HepG2 (cell line): Measurements from ENCODE around the gene CDRT4. TPM values are rescaled to one million over a fixed set of nuclear protein-coding genes. Genes with fewer than 3 reads are reported as not detected.

Experiments
- ATAC-seq: fragments of 200-7000 bp; cut with Tn5 transposase; 3 replicates; pipeline ENCODE4 v1.9.1; 2020; ENCODE audit warnings: mild to moderate bottlenecking, moderate library complexity
- BruUV-seq: library from RNA; stranded (reverse); fragments of 400-500 nt; replicated peaks from 2 replicates; lab custom pipeline; 2021; lab: Mats Ljungman, UMichigan
- CTCF ChIA-PET: fragments of 300-600 bp; formaldehyde crosslinking; extraction: SDS; loops from one replicate; lab custom pipeline; 2021; ENCODE audit warnings: low total read pairs, inconsistent platforms, low intra/inter-chr PET ratio; lab: Yijun Ruan, JAX
- POLR2A ChIA-PET: fragments of 350-600 bp; sonication (Branson Sonifier 250); formaldehyde crosslinking; loops from one replicate; lab custom pipeline; 2020; ENCODE audit warnings: antibody characterized with exemption, inconsistent platforms; lab: Yijun Ruan, JAX
- DNase-seq: peaks from one replicate; pipeline ENCODE4 v3.0.0-alpha.2; 2015; ENCODE audit warnings: low spot score
- FAIRE-seq: peaks from 3 replicates; lab custom pipeline; 2011; peaks lifted over from hg19 to GRCh38; lab: Jason Lieb, UNC
- H2AFZ ChIP-seq: one replicate; pipeline ENCODE4 v1.6.1; 2011; ENCODE audit warnings: low read length, inconsistent platforms
- H3K27ac ChIP-seq: fragments of 300-600 bp; 3 replicates; pipeline ENCODE4 v1.8.0; 2011; ENCODE audit warnings: mixed run types, mild to moderate bottlenecking, mixed read lengths, low read length, inconsistent platforms; ENCODE audit not compliant: insufficient read depth; ENCODE audit errors: extremely low read length
- H3K27me3 ChIP-seq, 2 experiments: fragments of 200-600 bp in 1 of 2; 2 replicates in 1 of 2; 3 replicates in 1 of 2; pipeline versions ENCODE4 v1.6.0 to v1.8.0; 2011; ENCODE audit warnings: low read length in 2 of 2, mild to moderate bottlenecking in 2 of 2, moderate library complexity in 2 of 2, inconsistent platforms in 1 of 2; ENCODE audit not compliant: insufficient read depth in 2 of 2, control insufficient read depth in 1 of 2
- H3K36me3 ChIP-seq, 2 experiments: fragments of 200-600 bp in 1 of 2; replicated peaks in 1 of 2; 2 replicates in 1 of 2; 3 replicates in 1 of 2; pipeline versions ENCODE4 v1.5.1 to v1.8.0; 2011; ENCODE audit warnings: low read length in 2 of 2, inconsistent platforms in 1 of 2; ENCODE audit not compliant: insufficient read depth in 2 of 2, control insufficient read depth in 1 of 2
- H3K4me1 ChIP-seq: 2 replicates; pipeline ENCODE4 v1.5.1; 2012; ENCODE audit warnings: low read length, inconsistent platforms; ENCODE audit not compliant: insufficient read depth
- H3K4me2 ChIP-seq: 2 replicates; pipeline ENCODE4 v1.6.0; 2011; ENCODE audit warnings: low read depth, low read length, inconsistent platforms
- H3K4me3 ChIP-seq, 3 experiments: fragments of 200-600 bp in 1 of 3; sonication (generic), shearing (Covaris generic) in 1 of 3; replicated peaks in 1 of 3; 2 replicates each; pipeline ENCODE4 v1.5.1; 2011 to 2016; ENCODE audit warnings: low read length in 3 of 3, inconsistent platforms in 2 of 3, low read depth in 2 of 3, mild to moderate bottlenecking in 2 of 3, control low read depth in 1 of 3, mixed read lengths in 1 of 3; ENCODE audit not compliant: insufficient read depth in 1 of 3
- H3K79me2 ChIP-seq: one replicate; pipeline ENCODE4 v1.6.1; 2011; ENCODE audit warnings: low read length, inconsistent platforms; ENCODE audit not compliant: insufficient read depth
- H3K9ac ChIP-seq: 2 replicates; pipeline ENCODE4 v1.6.0; 2011; ENCODE audit warnings: mild to moderate bottlenecking, low read depth, low read length, inconsistent platforms; ENCODE audit not compliant: insufficient read depth
- H3K9me3 ChIP-seq: 2 replicates; pipeline ENCODE4 v1.5.1; 2012; ENCODE audit warnings: mild to moderate bottlenecking, low read length
- H4K20me1 ChIP-seq: 2 replicates; pipeline ENCODE4 v1.6.0; 2011; ENCODE audit warnings: inconsistent platforms, mild to moderate bottlenecking, low read length, moderate library complexity; ENCODE audit not compliant: insufficient read depth
- CTCF ChIP-seq: sonication (generic); formaldehyde crosslinking; IDR thresholded peaks from 2 replicates; pipeline ENCODE4 v1.5.0; 2020; ENCODE audit warnings: mild to moderate bottlenecking, missing genetic modification reagents, moderate library complexity
- ETV6 ChIP-seq: sonication (generic); formaldehyde crosslinking; conservative IDR thresholded peaks from 2 replicates; pipeline ENCODE4 v1.4.0; 2020; ENCODE audit warnings: missing genetic modification reagents
- KAT2B ChIP-seq: fragments of 150-350 bp; IDR thresholded peaks from 2 replicates; pipeline ENCODE4 v1.6.1; 2014; ENCODE audit warnings: low read depth, low read length, borderline replicate concordance
- SRSF1 ChIP-seq: fragments of 200-400 bp; formaldehyde crosslinking; optimal IDR thresholded peaks from 2 replicates; pipeline ENCODE3; 2017; ENCODE audit warnings: mild to moderate bottlenecking, low read depth, low read length, moderate library complexity
- SRSF9 ChIP-seq: fragments of 200-400 bp; formaldehyde crosslinking; IDR thresholded peaks from 2 replicates; pipeline ENCODE4 v1.6.1; 2018; ENCODE audit warnings: borderline replicate concordance, mild to moderate bottlenecking, low read depth, low read length; ENCODE audit not compliant: insufficient read depth, poor library complexity, severe bottlenecking
- ZNF331 ChIP-seq: sonication (generic); formaldehyde crosslinking; IDR thresholded peaks from 2 replicates; pipeline ENCODE4 v1.4.0; 2020; ENCODE audit warnings: missing genetic modification reagents
- ZNF451 ChIP-seq: sonication (generic); formaldehyde crosslinking; IDR thresholded peaks from 2 replicates; pipeline ENCODE4 v1.5.0; 2020; ENCODE audit warnings: mild to moderate bottlenecking, missing genetic modification reagents
- WGBS: methylation state at CpG from one replicate; pipeline ENCODE4 v1.1.6; 2017; ENCODE audit warnings: low lambda C conversion rate; 5-methylcytosine and 5-hydroxymethylcytosine counted together
- in situ Hi-C: cut with HindIII; loops from 2 replicates; pipeline ENCODE4 v1.10.0; 2017; ENCODE audit warnings: low pct_unique_long_range_greater_than_20kb; ENCODE audit not compliant: extremely low pct_ligation_motif_present
- intact Hi-C: fragments of 100-400 bp; cut with micrococcal nuclease; formaldehyde crosslinking; loops from one replicate; pipeline ENCODE4 v1.10.0; 2022; ENCODE audit not compliant: unreplicated experiment
- polyA plus RNA-seq, 8 experiments: library from polyadenylated mRNA; depleted of rRNA in 3 of 8; stranded (reverse) in 7 of 8; unstranded in 1 of 8; fragments of >200 nt; fragmentation: Illumina TruSeq in 4 of 8; extraction: Trizol in 4 of 8; gene quantifications; 2 replicates each; pipeline versions ENCODE4 v1.2.1 to v1.2.3, GENCODE V29; 2011 to 2016; ENCODE audit warnings: low read depth in 4 of 8, missing spikeins in 1 of 8, mixed read lengths in 1 of 8; ENCODE audit not compliant: insufficient read depth in 1 of 8
- total RNA-seq, 5 experiments: library from RNA; depleted of rRNA; stranded (reverse); fragments of >200 nt; fragmentation: Illumina TruSeq; extraction: Trizol; gene quantifications; 2 replicates each; pipeline ENCODE4 v1.2.3, GENCODE V29; 2016; ENCODE audit warnings: low read depth in 1 of 5

The CDRT4 gene
- total and polyA plus RNA-seq, 2 of the 13 experiments (the other 11 are each of a cell fraction or from before 2014, with no cell fraction given): 5.8 to 12.1 TPM

- POLR2A ChIA-PET: no interaction called here
- ATAC-seq (no peak), FAIRE-seq (no peak)
- H3K27me3 ChIP-seq: no peaks in the 10 kb centered on the region
- H2AFZ ChIP-seq: no peak overlapping the region
- no peaks in the 10 kb centered on the region for H3K79me2 ChIP-seq
- no peaks in the 10 kb centered on the region for H3K4me1 ChIP-seq
- CTCF ChIA-PET: interaction anchor here (1.7 kb wide), 1 partner anchor 185 kb away, joined by 7 read pairs; no protein-coding TSS in a partner anchor
- H4K20me1 ChIP-seq: no peaks in the 10 kb centered on the region; the same call in 1 of the 2 replicates
- H3K36me3 ChIP-seq: peaks cover 3 to 15% of the 10 kb centered on the region in 2 experiments; a peak in 4 of 5 replicates
- intact Hi-C loops: loop anchor here (5.0 kb wide), 1 partner anchor 184 kb away; no protein-coding TSS in a partner anchor
- H3K4me2 ChIP-seq: no peak overlapping the region
- H3K4me3 ChIP-seq: no peak overlapping the region
- in situ Hi-C loops: no loop called here
- no peak for TF ChIP-seq SRSF9
- TF ChIP-seq CTCF (CRISPR knock-in tag): peak; percentile 35
- no peak for TF ChIP-seq SRSF1
- no peak for TF ChIP-seq ZNF451 (CRISPR knock-in tag)
- no peak for TF ChIP-seq ETV6 (CRISPR knock-in tag)
- no peak for TF ChIP-seq KAT2B
- TF ChIP-seq ZNF331 (CRISPR knock-in tag): no peak
- TF ChIP-seq, all 625 proteins: peak for 1
- DNase-seq: no peak
- H3K9ac ChIP-seq: no peak overlapping the region
- H3K27ac ChIP-seq: no peak overlapping the region
- H3K9me3 ChIP-seq: no peaks in the 10 kb centered on the region
- BruUV-seq: no TSS peak
- 95% methylated on average over 10 of the region's 10 CpGs for WGBS
Observed at GRCh38 chr17:15446036-15446435, 21.4 kb downstream of the CDRT4 start.
